Prostate gland (tissue), 2 donors: ENCODE results near the gene SGSM1.

Experiments
- POLR2A ChIP-seq: fragments of 450-650 bp; IDR thresholded peaks from one replicate; pipeline ENCODE4 v1.6.1; 2016; ENCODE audit warnings: antibody characterized with exemption, mild to moderate bottlenecking
- TF ChIP-seq, protein P1 (sequence below), 4 experiments: fragments of 200-600 bp in 2 of 4; fragments of 450-650 bp in 2 of 4; sonication (generic) in 2 of 4; IDR thresholded peaks; 1 replicate in 3 of 4; 2 replicates in 1 of 4; pipeline ENCODE4 v1.5.1; 2016 to 2019; ENCODE audit warnings: antibody characterized with exemption in 4 of 4, mild to moderate bottlenecking in 2 of 4, moderate library complexity in 2 of 4

DNA sequence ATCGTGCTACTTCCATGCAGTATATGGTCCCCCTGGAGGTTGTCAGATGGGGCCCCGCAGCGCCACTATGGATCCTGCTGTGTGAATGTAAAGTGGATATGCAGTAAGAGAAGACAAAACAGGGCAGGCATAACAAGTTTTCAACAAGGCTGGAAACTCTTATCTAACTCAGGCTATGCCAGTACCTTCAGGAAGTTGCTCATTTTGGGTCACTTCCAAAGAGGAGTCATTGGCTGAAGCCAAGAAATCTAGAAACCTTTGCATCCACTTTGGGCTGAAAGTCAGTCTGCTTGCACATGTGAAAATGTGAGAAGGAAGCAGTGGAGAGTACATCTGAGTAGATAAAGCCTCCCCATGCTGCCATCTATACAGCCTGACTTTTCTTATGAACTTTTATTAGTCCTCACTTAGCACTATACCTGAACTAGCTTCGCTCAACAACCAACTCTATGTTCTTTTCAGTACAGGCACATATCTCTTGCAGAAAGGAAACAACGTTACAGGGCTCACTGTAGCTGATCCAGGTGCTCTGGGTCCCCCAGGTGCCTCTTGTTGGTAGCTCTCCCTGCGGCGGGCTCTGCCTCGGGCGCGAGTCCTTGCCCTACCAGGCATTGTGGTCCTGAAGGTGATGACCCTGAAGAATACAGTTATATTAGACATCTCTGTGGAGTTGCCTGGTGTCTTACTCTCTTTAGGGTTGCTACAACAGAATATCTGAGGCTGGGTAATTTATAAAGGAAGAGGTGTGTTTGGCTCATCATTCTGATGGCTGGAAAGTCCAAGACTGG, 43.9 kb upstream of the SGSM1 start:
- no peak for TF ChIP-seq POLR2A
- TF ChIP-seq, protein P1, sequence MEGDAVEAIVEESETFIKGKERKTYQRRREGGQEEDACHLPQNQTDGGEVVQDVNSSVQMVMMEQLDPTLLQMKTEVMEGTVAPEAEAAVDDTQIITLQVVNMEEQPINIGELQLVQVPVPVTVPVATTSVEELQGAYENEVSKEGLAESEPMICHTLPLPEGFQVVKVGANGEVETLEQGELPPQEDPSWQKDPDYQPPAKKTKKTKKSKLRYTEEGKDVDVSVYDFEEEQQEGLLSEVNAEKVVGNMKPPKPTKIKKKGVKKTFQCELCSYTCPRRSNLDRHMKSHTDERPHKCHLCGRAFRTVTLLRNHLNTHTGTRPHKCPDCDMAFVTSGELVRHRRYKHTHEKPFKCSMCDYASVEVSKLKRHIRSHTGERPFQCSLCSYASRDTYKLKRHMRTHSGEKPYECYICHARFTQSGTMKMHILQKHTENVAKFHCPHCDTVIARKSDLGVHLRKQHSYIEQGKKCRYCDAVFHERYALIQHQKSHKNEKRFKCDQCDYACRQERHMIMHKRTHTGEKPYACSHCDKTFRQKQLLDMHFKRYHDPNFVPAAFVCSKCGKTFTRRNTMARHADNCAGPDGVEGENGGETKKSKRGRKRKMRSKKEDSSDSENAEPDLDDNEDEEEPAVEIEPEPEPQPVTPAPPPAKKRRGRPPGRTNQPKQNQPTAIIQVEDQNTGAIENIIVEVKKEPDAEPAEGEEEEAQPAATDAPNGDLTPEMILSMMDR (IDR thresholded peaks at IDR 0.05): no peak
